GM19099 (cell line): ENCODE results near the gene SLC16A6.

ENCODE experiments used
- POLR2A ChIP-seq: IDR thresholded peaks from 3 replicates; pipeline ENCODE4 v1.6.1; 2011; ENCODE audit warnings: low read depth; ENCODE audit not compliant: insufficient read length; ENCODE audit errors: extremely low read depth

The SLC16A6 gene

DNA sequence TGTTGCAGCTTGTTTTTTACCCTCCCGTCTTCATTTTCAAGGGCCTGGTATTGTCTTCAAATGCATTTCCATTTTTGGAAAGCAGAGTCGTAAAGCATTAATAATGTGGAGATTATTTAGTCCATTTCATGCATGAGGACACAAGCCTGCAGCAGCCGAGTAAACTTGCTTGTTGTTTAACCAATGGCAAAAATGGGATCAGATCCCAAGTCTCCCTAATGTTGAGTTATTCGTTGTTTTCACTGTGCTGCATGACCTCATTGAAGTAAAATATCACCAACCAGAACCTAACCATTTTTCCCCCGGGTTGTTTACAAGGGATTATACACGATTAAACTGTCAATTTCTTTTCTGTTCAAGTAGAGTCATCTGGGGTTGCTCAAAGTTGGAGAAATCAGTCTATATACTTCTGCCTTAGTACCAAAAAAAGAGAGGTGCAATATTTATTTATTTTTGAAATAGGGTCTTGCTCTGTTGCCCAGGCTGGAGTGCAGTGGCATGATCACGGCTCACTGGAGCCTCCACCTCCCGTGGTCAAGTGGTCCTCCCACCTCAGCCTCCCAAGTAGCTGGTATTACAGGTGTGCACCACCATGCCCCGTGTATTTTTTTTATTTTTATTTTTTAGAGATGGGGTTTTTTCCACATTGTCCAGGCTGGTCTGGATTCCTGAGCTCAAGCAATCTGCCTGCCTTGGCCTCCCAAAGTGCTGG, 30.7 kb downstream of the SLC16A6 start:
- TF ChIP-seq POLR2A, result no peak

DNA sequence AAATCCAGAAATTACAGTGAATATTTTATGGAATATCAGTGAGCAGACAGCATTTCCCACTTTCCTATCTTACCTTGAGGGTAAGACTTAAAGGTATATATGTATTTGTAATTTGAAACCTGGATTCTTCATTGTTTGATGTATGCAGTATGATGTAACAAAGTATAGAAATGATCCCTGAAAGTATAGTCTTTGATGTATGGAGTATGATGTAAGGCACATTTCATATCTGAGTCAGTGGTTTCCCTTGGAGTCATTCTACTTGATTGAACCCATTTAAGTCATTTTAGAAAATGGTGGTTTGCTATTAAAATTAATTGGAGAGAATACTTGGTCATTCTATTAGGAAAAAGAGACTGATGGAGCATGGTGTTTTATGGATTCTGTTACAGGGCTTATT, 33.0 kb downstream of the SLC16A6 start:
- no peak for TF ChIP-seq POLR2A

DNA sequence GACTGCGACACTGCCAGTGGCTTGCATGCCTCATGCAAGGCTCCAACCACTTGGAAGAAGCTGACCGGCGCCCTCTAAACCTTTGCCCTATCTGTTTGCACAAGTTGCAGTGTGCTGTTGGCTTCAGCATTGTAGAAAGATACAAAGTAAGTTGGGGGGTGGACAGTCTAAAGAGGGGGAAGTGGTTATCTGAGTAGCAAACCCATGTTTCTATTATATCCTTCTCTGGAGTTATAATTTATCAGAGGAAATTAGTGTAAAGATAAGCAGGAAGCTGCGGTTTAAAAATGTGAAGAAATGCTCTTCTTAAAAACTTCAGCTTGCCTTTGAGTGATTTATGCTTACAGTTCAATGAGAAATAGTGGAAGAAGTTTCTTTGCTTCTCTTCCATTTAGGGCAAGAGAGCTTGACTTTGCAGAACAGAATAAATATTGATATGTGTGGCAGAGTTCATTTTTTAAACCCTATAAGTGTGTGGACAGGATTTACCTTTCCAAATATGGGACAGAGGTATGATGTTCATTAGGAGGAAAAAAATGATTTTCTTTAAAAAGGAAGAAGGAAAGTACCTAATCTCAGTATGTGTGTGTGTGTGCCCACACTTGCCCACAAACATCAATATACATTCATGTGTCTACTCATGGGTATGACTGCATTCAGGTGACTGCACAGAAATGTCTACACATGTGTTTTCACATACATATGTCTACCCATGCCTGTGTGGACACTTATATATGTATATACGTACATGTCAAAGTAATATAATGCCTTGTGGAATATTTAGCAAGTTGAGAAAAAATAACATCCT, 35.0 kb downstream of the SLC16A6 start:
- TF ChIP-seq POLR2A, result no peak

DNA sequence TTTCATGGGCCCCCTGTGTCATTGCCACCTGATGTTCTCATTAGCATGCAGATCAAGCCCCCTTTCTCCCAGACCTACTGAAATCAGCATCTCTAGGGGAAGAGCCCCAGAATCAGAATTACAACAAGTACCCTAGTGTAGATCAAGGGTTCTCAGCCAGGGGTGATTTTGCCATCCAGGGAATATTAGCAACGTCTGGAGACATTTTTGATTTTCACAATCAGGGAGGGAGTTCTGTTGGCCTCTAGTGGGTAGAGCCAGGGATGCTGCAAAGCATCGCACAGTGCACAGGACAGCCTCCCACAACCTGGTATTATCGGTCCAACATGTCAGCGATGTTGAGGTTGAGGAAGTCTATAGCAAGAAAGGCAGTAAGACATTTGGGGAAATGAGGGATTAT, 35.8 kb downstream of the SLC16A6 start:
- no peak for TF ChIP-seq POLR2A

DNA sequence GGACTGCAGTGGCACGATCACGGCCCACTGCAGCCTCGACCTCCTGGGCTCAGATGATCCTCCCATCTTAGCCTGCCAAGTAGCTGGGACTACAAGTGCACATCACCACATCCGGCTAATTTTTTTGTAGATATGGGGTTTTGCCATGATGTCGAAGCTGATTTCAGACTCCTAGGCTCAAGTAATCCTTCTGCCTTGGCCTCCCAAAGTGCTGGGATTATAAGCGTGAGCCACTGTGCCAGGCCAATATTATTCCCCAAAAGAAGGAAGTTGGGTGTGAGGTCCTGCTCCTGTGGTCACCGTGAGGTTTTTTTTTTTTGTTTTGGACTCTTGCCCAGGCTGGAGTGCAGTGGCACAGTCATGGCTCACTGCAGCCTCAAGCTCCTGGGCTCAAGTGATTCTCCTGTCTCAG, 41.6 kb downstream of the SLC16A6 start:
- TF ChIP-seq POLR2A, result no peak

DNA sequence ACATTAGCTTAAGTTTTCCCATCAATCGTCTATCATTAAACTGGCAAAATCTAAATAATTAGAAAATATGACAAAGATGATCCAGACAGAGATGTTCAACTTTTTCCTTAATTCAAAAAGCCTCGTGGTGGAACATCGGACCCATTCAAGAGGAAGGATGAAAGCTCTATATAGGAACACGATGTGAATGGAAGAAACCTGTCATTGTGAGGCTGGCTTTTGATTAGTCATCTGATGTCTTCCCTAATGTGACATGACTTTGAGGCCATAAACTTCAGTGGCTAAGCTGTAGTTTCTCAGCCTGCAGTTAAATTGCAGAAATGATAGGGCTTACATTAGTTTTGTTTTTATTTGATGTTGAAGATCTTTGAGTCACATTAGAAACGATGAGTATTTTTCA, 42.0 kb downstream of the SLC16A6 start:
- no peak for TF ChIP-seq POLR2A

DNA sequence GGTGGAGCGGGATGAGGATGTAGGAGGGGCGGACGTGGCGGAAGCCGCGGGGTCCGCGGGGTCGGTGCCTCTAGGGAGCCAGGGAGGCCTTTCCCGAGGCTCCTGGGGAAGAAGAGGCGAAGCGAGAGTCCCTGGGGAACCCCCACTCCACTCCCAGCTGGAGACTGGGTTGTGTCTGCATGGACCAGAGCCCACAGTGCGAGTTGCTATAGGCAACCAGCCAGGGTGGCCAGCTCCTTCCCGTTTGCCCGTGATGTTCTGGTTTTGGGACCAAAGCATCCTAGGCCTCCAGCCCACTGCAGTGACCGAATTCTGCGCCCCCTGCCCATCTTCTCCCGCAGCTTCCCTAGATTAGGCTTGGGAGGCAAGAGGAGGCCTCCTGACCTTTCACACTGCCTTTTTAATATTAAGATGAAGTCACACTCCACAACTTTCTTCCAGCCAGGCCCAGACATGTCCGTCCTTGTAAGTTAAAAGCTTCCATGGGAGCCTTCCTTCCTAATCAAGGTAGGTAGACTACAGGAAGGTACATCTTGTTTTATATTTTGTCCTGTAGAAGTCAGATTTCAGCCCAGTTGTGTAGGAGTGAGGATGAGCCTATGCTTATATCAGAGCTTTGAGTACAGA, 42.6 kb downstream of the SLC16A6 start:
- TF ChIP-seq POLR2A, result no peak

DNA sequence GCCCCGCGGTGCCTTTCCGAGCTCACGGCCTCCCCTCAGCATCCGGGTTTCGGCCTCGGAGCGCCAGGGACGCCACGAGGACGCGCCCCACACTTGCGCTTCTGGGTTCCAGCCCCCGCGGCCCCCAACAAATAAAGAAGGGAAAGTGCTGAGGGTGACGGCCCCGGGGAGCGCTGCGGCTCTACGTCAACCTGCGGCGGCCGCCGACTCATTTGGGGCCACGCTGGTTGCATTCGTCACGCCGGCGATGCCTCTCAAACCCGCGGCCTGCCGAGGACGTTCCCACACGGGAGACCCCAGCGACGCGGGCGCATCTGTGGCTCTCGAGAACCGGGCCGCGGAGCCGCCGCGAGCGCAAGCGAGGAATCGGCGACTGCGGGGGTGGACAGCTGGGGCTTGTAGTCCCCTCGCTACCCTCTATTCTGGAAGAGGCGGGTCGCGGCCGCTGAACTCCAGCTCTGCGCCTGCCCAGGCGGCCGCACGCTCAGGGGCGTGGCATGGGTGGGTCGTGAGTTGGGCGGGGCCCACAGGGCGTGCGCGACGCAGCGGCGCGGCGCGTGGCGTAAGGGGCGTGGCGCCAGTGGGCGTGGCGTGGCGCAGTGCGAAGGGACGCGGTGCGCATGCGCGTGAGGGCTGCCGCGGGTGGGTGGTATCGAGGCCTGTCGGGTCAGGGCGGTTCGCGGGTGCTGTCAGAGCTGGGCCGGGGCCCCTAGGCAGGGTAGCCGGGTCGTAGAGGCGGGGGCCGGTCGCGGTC, 43.3 kb downstream of the SLC16A6 start, which contains the start of gene AMZ2:
AMZ2 (plus strand) TSS at position 599 of the 754 bp plus-strand sequence. CDS start 2,145 bp downstream, outside the sequence.
- TF ChIP-seq POLR2A, result peak; percentile 90

DNA sequence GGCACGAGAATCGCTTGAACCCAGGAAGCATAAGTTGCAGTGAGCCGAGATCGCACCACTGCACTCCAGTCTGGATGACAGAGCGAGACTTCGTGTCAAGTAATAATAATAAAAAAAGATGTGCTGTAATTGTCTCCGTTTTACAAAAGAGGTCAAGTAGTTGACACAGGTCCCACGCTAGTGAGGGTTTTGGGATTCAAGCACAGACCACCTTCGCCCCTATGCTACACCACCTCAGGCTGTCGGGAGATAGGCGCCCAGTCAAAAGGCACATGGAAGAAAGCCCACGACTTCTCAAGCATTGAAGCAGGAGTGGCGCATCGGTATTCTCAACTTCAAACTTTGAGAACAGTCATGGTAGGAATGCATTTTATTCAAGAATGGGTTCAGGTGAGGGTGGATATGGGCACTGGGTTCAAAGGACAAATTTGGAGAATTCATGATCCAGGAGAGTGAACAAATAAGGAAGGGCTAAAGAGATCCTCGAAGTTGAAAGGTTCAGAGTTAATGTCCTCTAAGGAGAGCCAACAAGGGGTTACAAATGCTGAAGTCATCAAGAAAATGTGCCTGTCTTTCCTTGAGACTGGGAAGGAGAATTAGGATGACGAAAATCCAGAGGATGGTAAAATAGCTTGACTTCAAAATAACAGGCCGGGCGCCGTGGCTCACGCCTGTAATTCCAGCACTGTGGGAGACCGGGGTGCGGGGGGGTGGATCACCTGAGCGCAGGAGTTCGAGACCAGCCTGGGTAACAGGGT, 44.5 kb downstream of the SLC16A6 start:
- TF ChIP-seq POLR2A, result no peak

DNA sequence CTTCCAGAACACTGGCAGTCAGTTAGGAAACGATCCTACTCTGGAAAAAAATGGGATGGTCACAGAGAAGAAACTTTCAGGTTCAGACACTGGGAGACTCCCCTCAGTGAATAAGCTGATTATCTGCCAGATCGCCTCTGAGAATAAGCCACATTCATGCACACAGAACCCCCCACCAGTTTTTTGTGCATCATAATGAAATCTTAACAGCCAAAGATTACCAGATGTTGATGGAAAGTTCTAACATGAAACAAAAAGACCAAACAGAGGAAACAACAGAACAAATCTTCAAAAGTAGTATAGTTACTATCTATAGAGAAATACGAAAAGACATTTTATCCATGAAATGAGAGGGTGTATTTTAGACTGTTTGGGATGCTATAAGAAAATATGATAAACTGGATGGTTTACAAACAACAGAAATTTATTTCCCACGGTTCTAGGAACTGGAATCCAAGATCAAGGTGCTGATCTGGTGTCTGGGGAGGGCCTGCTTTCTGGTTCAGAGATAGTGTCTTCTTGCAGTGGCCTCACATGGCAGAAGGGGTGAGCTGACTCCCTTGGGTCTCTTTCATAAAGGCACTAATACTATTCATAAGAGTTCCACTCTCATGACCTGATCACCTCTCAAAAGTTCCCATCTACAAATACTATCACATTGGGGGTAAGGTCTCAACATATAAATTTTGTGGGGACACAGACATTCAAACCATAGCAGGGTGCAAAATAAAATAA, 51.1 kb downstream of the SLC16A6 start:
- TF ChIP-seq POLR2A, result no peak

DNA sequence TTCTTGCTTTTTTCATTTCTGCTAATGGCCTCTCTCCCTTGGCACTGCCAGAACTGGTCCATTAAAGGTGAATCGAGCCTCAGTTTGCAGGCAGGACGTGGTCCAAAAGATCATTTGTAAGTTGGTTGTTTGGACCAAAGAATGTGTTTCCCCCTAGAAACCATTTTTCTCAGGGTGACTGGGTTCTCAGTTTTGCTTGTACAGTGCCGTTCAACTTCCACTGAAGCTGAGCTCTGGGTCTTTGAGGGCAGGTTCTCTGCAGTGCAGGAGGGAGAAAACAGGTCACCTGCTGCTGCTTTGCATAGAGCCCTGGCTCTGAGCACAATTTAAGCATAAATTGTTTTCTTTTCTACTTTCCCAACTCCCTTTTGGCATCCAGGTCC, 52.1 kb downstream of the SLC16A6 start:
- TF ChIP-seq POLR2A, result no peak

DNA sequence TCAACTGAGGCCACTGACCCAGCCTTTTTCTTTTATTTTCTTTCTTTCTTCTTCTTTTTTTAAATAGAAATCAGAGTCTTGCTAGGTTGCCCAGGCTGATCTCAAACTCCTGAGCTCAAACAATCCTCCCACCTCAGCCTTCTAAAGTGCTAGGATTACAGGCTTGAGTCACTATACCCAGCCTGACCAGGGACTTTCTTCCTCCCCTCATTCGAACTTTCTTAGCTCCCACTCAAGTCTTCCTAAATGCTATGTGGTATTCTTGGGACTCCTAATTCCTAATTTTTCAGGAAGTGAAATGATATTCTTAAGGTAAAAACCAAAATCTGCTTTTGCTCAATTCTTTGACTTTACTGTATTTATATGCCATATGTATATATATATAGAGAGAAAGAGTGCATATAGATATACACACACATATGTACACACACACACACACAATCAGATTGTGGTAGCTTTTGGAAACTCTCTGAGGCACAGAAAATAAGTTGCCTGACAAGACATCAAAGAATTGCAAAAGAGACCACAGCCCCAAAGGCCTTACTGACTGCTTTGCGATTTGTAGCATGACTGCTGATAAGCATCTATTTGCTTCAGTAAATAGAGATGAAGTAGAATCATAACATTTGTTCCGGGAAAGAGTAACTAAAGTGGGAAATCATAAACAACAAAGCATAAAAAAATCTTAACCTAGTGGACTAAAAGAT, 52.6 kb downstream of the SLC16A6 start:
- TF ChIP-seq POLR2A, result no peak
